T-helper 1 cell treated with Interleukin-12 subunit alpha and Interleukin-12 subunit beta and Interleukin-4 antibody, amounts not matched to agents 30 μg/mL and 1 μg/mL, for 36 hours (primary cell): ENCODE measurements around the gene ADARB1.
A peak's percentile ranks its signal among the peaks of the same experiment; 100 is the strongest.

Experiments
- H3K27ac Mint-ChIP-seq: one replicate; pipeline ENCODE4 v1.8.0; 2021; ENCODE audit warnings: mild to moderate bottlenecking, mixed read lengths
- H3K27me3 Mint-ChIP-seq: one replicate; pipeline ENCODE4 v1.8.0; 2021; ENCODE audit warnings: low read depth, mixed read lengths
- H3K36me3 Mint-ChIP-seq: one replicate; pipeline ENCODE4 v1.8.0; 2021; ENCODE audit warnings: low read depth, mixed read lengths
- H3K4me1 Mint-ChIP-seq: one replicate; pipeline ENCODE4 v1.8.0; 2021; ENCODE audit warnings: low read depth, mixed read lengths
- H3K4me3 Mint-ChIP-seq: one replicate; pipeline ENCODE4 v1.8.0; 2021; ENCODE audit warnings: mild to moderate bottlenecking, moderate library complexity, mixed read lengths
- H3K9me3 Mint-ChIP-seq: one replicate; pipeline ENCODE4 v1.8.0; 2021; ENCODE audit warnings: mixed read lengths

The ADARB1 gene

DNA sequence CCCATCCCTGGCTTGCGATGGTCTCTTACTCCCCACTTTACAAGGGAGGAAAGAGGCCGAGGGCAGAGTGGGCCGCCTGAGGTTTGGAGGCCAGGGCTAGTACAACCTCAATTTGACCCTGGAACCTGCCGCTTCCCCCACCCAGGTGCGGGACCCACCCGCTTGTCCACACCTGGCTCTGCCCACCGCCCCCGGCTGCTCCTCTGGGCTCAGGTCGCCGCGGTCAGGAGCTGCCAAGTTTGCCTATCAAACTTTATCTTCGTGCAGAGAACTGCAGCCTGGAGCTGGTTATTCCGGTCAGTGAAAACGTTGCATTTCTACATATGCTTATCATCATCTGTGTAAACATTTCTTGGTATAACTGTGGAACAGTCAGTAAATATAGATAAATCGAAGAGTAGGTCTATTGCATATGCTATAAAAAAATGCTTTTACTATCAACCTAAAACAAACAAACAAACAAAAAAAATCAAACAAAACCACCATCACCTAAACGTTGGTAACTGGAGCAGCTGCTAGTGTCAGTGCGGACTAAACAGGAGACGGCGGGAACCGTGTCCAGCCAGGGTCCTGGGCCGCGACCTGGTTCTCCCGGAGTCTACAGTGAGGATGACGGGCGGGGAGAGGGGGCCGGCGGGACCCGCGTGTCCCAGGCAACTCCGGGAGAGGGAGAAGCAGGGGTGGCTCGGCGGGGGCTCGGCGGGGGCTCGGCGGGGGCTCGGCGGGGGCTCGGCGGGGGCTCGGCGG, 906 bp upstream of the ADARB1 start:
- peaks cover 4% of the 10 kb centered on the region for H3K27me3 Mint-ChIP-seq
- no peaks in the 10 kb centered on the region for H3K9me3 Mint-ChIP-seq

DNA sequence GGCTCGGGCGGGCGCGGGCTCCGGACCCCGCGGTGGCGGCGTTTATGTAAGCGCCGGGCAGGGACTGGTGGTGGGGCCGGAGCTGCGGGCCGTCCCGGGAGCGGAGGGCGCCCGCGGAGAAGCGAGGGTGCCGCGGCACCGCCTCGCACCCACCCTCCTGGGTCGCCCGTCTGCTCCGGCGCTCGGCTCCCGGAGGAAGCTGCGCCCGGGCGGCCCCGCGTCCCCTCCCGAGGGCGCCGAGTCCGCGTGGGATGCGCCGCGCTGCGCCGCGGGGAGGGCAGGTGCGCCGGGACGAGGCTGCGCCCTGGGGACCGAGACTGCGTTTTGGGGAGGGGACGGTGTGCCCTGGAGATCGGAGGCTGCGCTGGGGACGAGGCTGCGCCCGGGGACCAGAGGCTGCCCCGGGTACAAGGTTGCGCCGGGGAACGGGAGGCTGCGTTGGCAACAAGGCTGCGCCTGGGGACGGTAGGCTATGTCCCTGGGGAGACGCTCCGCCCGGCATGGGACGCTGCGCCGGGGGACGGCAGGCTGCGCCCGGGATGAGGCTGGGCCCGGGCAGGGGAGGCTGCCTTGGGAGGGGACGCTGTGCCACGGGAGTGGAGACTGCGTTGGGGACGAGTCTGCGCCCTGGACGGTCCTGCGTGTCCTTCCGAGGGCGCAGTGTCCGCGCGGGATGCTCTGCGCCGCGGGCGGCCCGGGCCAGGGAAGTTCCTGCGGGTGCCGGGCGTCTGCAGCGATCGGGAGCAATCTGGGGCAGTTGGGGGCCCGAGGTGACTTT, 627 bp downstream of the ADARB1 start:
- Mint-ChIP-seq H3K36me3 (peaks cover 5% of the 10 kb centered on the region), H3K4me3 (peak overlapping the region; percentile 81), H3K4me1 (peaks cover 45% of the 10 kb centered on the region), H3K27me3 (peaks cover 4% of the 10 kb centered on the region), H3K27ac (peak overlapping the region; percentile 70), H3K9me3 (no peaks in the 10 kb centered on the region)

More for the DNA sequence above, 906 bp upstream of the ADARB1 start:
- H3K4me3 Mint-ChIP-seq, result peak overlapping the region; percentile 100
- peaks cover 5% of the 10 kb centered on the region for H3K36me3 Mint-ChIP-seq
- peak overlapping the region; percentile 97 for H3K27ac Mint-ChIP-seq
- H3K4me1 Mint-ChIP-seq, result peaks cover 29% of the 10 kb centered on the region

DNA sequence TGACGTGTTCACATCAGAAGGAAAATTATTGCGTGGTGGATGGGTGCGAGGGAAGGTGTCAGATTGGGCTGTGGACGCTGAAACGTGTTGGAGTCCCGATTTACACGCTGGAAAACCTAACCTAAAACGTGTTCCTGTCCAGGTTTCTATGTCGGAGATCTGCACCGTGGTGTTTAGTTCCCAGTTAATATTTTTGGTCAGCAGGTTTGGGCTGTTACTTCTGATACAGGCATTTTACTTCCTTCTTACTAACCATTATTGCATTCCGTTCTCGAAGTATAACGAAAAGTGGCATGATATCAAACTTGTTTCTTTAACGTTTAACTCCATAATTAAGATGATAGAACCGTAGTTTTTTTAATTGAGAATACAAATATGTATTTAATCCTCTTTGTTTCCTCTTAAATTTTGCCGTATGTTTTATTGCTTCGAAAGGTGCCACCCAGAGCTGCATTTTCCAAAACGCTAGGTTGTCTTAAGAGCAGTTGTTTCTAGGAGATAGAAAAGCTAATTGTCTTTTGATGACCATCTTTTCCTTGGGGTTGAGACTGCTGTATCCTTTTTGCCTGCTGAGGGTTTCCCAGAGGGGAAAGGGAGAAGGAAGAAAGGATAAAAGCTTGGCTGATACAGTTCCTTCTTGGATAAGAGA, 1.3 kb downstream of the ADARB1 start:
- H3K36me3 Mint-ChIP-seq, result peaks cover 5% of the 10 kb centered on the region
- peaks cover 4% of the 10 kb centered on the region for H3K27me3 Mint-ChIP-seq
- no peaks in the 10 kb centered on the region for H3K9me3 Mint-ChIP-seq

DNA sequence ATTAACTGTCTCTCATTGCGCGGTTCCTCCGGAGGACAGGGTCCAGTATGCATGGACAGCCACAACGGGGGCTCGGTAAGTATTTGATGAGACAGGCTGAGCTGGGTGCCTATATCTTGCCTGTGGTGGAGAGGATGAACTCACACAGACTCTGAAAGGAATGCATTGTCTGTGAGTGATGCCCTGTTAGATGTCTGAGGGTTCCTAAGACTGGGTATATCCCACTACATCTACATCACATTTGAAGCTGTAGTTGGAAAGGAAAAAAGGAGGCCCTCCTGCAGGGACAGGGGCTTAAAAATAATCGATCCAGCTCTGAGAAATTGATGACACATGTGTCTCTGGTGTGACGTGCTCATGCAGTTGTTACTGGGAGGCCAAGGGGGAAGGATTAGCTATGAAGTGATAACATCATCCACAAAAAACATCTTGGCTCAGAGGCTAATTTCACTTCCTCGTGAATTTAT, 1.9 kb downstream of the ADARB1 start:
- H3K27me3 Mint-ChIP-seq, result peaks cover 4% of the 10 kb centered on the region
- peak overlapping the region; percentile 81 for H3K4me3 Mint-ChIP-seq
- peaks cover 56% of the 10 kb centered on the region for H3K4me1 Mint-ChIP-seq
- no peaks in the 10 kb centered on the region for H3K9me3 Mint-ChIP-seq
- peaks cover 6% of the 10 kb centered on the region for H3K36me3 Mint-ChIP-seq
- H3K27ac Mint-ChIP-seq, result peak overlapping the region; percentile 70

More for the DNA sequence above, 1.3 kb downstream of the ADARB1 start:
- Mint-ChIP-seq H3K4me3 (peak overlapping the region; percentile 81), H3K4me1 (peaks cover 50% of the 10 kb centered on the region), H3K27ac (peak overlapping the region; percentile 70)

DNA sequence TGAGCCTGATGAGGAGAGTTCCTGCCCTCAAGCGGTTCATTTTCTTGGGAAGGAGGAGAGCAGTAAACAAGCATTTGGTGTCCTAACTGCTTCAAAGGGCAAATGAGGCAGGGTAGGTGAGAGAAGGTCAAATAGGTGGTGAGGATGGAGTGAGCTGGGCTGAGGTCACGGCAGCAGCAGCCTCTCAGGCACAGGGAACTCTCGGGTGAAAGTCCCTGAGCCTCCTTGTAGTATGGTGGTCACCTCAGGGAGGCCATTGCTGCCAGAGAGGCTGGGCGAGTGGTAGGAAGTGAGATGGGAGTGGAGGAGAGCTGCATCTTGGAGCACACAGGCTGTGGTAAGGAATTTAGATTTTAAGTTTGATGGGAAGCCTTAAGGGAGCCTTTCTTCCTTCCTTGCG, 4.0 kb downstream of the ADARB1 start:
- Mint-ChIP-seq H3K4me1 (peaks cover 74% of the 10 kb centered on the region), H3K9me3 (no peaks in the 10 kb centered on the region)

DNA sequence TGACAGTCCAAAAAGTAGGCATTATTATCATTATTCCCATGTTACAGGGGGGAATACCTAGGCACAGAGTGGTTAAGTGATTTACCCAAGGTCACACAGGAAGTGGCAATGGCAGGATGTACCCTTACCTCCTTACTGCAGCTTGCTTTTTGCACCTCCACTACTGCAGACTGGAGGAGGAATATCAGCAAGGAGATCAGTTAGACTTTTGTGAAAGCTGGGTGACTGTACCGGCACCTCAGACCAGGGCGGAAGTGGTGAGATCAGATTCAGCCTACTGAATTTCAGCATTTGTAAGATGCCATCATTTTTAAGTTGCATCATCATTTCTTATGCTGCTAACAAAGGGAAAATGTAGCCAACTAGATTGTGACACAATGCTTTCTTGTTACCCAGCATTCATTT, 4.5 kb downstream of the ADARB1 start:
- Mint-ChIP-seq H3K4me3 (peak overlapping the region; percentile 76), H3K27ac (peak overlapping the region; percentile 96), H3K4me1 (peaks cover 72% of the 10 kb centered on the region), H3K9me3 (no peaks in the 10 kb centered on the region), H3K36me3 (peaks cover 13% of the 10 kb centered on the region), H3K27me3 (no peaks in the 10 kb centered on the region)

More for the DNA sequence above, 4.0 kb downstream of the ADARB1 start:
- Mint-ChIP-seq H3K27me3 (peaks cover 4% of the 10 kb centered on the region), H3K36me3 (peaks cover 14% of the 10 kb centered on the region), H3K4me3 (peak overlapping the region; percentile 62), H3K27ac (peak overlapping the region; percentile 96)

DNA sequence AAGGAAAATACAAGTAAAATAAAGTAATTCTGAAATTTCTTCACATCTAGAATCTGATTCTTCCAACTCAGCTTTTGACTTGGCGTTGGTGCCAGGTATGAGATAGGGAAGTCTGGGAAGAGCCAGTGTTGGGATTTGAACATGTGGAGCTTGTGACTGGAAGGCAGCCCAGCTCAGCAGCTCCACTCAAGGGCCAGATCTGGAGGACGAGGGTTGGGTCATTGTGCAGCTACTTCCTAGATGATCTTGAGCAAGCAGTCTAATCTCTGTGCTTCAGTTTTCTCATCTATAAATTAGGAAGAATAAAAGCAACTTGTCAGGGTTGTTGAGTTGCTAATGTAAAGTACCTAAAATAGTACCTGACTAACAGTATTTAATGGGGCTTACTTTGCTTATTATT, 5.0 kb downstream of the ADARB1 start:
- Mint-ChIP-seq H3K9me3 (no peaks in the 10 kb centered on the region), H3K4me1 (peaks cover 75% of the 10 kb centered on the region), H3K4me3 (peak overlapping the region; percentile 76), H3K27me3 (no peaks in the 10 kb centered on the region), H3K27ac (peak overlapping the region; percentile 96), H3K36me3 (peaks cover 13% of the 10 kb centered on the region)

DNA sequence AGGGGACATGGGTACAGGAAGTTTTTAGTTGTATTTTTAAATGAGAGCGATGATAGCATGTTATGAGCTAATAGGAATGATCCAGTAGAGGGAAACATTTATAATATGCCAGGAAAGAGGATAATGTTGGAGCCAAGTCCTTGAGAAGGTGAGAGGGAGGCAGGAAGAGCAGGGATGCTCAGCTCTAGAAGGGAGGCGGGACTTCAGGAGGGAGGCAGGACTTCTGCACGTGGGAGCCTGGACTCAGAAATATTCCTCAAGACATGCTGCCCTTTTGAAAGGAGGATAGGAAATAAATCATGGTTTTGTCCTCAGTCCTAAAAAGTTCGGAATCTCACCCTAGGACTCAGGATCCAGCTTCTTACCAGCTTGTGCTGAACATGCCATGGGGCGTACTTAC, 5.9 kb downstream of the ADARB1 start:
- Mint-ChIP-seq H3K27me3 (no peaks in the 10 kb centered on the region), H3K9me3 (no peaks in the 10 kb centered on the region), H3K27ac (peak overlapping the region; percentile 96), H3K4me1 (peaks cover 84% of the 10 kb centered on the region), H3K4me3 (peak overlapping the region; percentile 76), H3K36me3 (peaks cover 15% of the 10 kb centered on the region)

DNA sequence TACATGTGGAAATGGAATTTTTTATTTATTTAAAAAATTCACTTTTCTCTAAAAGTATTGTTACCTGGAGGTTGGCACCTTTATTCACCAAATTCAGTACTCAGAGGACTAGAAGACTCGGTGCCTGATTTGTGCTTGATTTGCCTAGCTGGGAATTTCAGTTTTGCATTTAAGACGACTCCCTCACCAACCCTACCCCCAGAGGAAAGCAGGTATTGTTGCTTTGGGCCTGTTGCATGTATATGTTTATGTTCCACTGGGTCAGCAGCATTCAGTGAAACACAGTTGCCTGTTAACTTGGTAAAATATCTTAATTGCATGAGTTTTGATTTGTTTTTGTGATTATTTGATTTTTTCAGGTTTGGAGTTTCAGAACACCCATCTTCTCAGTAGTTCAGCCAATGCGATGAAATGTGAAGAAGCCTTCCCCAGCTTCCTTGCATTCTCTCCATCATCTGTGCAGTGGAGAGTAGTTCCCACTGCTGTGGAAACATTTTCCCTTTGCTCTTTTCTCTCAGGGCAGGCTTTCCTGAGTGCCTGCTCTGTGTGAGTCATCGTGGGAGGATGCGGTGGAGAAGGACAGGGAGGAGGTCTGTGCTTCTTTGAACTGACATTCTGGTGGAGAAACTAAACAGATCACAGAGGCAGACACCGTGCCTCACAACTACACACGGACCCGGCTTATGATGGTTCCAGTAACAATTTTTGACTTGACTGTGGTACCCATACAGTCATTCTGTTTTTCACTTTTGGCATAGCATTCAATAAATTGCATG, 6.4 kb downstream of the ADARB1 start:
- peak overlapping the region; percentile 53 for H3K4me3 Mint-ChIP-seq
- peaks cover 15% of the 10 kb centered on the region for H3K36me3 Mint-ChIP-seq
- peaks cover 85% of the 10 kb centered on the region for H3K4me1 Mint-ChIP-seq
- no peaks in the 10 kb centered on the region for H3K9me3 Mint-ChIP-seq
- H3K27ac Mint-ChIP-seq, result peak overlapping the region; percentile 70
- no peaks in the 10 kb centered on the region for H3K27me3 Mint-ChIP-seq

DNA sequence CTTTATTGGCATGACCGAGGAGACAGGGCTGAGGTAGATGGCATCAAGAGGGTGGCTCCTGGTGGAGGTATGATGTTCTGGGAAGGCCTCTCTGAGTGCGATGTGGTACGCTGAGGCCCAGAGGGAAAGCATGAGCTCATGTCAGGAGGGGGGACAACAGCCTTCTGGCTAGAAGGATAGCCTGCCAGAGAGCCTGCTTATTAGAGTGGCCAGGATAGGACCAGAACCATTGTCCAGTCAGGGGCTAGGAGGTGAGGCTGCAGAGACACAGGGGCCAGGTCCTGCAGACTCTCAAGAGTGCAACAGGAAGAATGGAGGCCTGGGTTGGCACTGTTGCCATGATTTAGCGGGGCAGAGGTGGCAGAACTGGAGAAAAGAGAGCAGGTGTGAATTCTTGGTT, 7.3 kb downstream of the ADARB1 start:
- Mint-ChIP-seq H3K4me3 (peak overlapping the region; percentile 53), H3K27ac (peak overlapping the region; percentile 70), H3K9me3 (no peaks in the 10 kb centered on the region), H3K27me3 (no peaks in the 10 kb centered on the region), H3K36me3 (peaks cover 15% of the 10 kb centered on the region), H3K4me1 (peaks cover 85% of the 10 kb centered on the region)

DNA sequence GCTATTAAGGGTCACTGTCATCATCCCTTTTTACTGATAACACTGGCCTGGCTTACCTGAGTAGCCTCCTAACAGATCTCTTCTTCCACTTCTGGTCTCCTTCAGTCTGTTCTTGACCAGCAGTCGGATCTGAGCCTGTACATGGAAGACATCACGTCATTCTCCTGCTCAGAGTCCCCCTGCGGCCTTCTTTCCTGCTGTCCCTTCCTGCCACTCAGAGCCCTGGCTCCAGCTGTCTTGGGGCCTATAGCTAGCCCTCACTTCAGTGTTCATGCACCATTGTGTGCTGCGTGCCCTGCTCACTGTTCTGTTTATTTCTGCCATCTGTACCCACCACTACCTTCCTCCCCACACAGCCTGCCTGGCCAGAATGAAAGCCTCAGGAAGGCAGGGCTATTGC, 8.4 kb downstream of the ADARB1 start:
- Mint-ChIP-seq H3K4me3 (no peak overlapping the region), H3K36me3 (peaks cover 19% of the 10 kb centered on the region), H3K27ac (peak overlapping the region; percentile 8)

DNA sequence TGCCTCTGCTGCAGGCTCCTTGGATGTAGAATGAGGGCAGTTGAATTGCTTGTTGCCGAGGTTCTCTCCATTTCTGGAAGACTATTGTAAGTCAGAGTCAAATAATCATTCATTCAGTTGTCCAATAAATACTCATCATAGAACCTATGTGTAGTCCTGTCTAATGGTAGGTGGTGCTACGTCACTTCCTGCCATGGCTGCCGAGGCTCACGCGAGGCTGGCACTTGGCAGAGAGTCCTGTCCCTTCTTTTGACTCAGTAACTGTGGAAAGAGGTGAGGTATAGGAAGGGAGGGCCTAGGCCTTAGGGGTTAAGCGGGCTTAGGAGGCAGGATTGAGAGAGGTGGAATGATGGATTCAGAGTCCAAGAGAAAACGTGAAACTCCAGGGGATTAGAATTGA, 9.7 kb downstream of the ADARB1 start:
- Mint-ChIP-seq H3K27me3 (no peaks in the 10 kb centered on the region), H3K4me3 (peak overlapping the region; percentile 3), H3K36me3 (peaks cover 15% of the 10 kb centered on the region), H3K9me3 (no peaks in the 10 kb centered on the region), H3K4me1 (peaks cover 81% of the 10 kb centered on the region), H3K27ac (peak overlapping the region; percentile 64)

More for the DNA sequence above, 8.4 kb downstream of the ADARB1 start:
- Mint-ChIP-seq H3K9me3 (no peaks in the 10 kb centered on the region), H3K4me1 (peaks cover 90% of the 10 kb centered on the region), H3K27me3 (no peaks in the 10 kb centered on the region)

DNA sequence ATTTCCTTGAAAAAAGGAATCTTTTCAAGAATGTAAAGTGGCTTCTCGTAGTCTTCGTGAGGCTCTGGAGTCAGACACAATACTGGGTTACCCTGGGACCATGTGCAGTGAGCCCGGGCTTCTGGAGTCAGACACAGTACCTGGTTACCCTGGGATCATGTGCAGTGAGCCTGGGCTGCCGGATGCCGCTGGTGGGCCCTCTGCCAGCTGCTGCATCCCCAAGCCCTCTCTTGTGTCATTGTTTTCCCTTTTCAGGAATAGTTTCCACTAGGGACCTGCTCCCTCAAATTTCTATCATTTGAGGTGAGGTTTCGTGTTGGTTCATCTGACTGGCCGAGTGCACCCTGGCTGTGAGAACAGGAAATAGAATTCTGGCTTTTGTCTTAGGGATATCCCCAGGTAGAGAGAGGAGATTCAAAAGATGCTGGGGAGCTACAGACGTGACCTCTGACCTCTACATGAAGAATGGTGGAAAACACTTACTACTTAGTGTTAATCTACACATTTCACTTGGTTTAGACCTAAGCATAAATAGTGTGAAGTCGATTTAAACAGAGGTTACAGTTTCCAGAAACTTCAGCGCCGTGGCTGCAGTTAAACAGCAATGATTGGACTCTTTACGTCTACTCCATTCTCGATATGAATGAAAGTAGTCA, 10.6 kb downstream of the ADARB1 start:
- Mint-ChIP-seq H3K9me3 (no peaks in the 10 kb centered on the region), H3K27me3 (no peaks in the 10 kb centered on the region), H3K4me3 (peak overlapping the region; percentile 7), H3K27ac (peak overlapping the region; percentile 70), H3K36me3 (peaks cover 17% of the 10 kb centered on the region), H3K4me1 (peaks cover 75% of the 10 kb centered on the region)
